ENCODE measurements around the gene HNRNPK. TPM values are rescaled to one million over a fixed set of nuclear protein-coding genes. Genes with fewer than 3 reads are reported as not detected.

The HNRNPK gene
- polyA plus RNA-seq, 3 donors = 307 to 743 (median 645) TPM

DNA sequence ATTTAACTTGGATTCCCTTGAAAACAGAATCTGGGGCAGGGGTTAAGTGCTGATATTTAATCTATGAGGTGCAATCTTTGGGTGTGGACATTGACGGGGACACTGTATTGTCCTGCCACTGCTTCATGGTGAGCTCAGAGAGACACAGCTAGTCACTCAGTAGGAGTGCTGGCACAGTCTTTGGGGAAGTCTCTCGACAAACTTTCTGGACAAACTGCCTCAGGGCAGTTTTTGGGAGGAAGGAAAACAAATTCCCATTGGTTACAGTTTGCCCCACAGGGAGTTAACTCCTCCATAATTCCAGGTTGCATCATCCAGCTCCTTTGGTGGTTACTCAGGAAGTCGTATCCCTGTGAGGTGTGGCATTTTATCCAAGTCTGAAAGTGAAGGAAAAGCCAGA lies 17.9 kb downstream of the HNRNPK start:
- peaks cover 10% of the 10 kb centered on the region for H3K4me1 Mint-ChIP-seq

DNA sequence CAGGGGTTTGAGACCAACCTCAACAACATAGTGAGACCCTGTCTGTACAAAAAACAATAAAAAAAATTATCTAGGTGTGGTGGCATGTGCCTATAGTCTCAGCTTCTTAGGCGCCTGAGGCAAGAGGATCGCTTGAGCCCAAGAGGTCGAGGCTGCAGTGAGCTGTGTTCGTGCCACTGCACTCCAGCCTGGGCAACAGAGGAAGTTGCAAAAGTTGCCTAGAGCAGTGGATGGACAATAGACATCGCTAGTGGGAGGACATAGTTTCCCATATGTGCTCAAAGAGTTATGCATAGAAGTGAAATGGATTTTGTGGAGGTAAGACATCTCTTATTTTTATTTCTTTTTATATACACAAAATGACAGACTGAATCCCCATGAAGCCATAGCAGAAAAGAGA lies 19.0 kb downstream of the HNRNPK start:
- peaks cover 0 to 2% (median 0%) of the 10 kb centered on the region in 7 donors for H3K9me3 Mint-ChIP-seq

More for the DNA sequence above, 17.9 kb downstream of the HNRNPK start:
- H2AFZ ChIP-seq (ENCODE audit: insufficient read depth, low read depth, low read length, poor library complexity, severe bottlenecking) = no peak overlapping the region
- no peaks in the 10 kb centered on the region for H3K27me3 ChIP-seq (ENCODE audit: control insufficient read depth in 2 of 2, insufficient read depth in 2 of 2, low read length in 2 of 2)
- peaks cover 25% of the 10 kb centered on the region for H4K20me1 ChIP-seq (ENCODE audit: insufficient read depth, low read length)
- Mint-ChIP-seq H3K4me3 (no peak overlapping the region), H3K27ac (no peak overlapping the region), H3K27me3 (ENCODE audit: low read depth in 3 of 3) (peaks cover 0 to 4% (median 2%) of the 10 kb centered on the region in 3 donors), H3K36me3 (peaks cover 7 to 14% of the 10 kb centered on the region in 2 donors), H3K9me3 (peaks cover 0 to 2% (median 0%) of the 10 kb centered on the region in 7 donors)
- intact Hi-C loops (cut with micrococcal nuclease) = no loop called here
- DNase-seq = no peak
- H3K79me2 ChIP-seq (ENCODE audit: insufficient read depth, low read length) = no peaks in the 10 kb centered on the region
- WGBS (ENCODE audit: insufficient coverage) = 94% methylated on average over 1 of the region's 3 CpGs
- no peak overlapping the region for H3K9ac ChIP-seq (ENCODE audit: insufficient read depth, low read length, poor library complexity, severe bottlenecking)
- H3K4me2 ChIP-seq (replicated peaks; ENCODE audit: extremely low read depth, low read length, poor library complexity, severe bottlenecking) = no peak overlapping the region
- H3K27ac ChIP-seq (ENCODE audit: low read depth in 1 of 2, low read length in 2 of 2) = no peak overlapping the region
- H3K4me3 ChIP-seq (replicated peaks in 1 of 3; ENCODE audit: low read depth in 2 of 3, low read length in 3 of 3) = no peak overlapping the region
- H3K4me1 ChIP-seq (ENCODE audit: control insufficient read depth in 1 of 2, insufficient read depth in 2 of 2, low read length in 2 of 2) = peaks cover 2 to 5% of the 10 kb centered on the region in 2 donors
- no peaks in the 10 kb centered on the region for H3K9me3 ChIP-seq (replicated peaks in 1 of 2; ENCODE audit: control insufficient read depth in 1 of 2, insufficient read depth in 1 of 2, low read length in 2 of 2)
- H3K36me3 ChIP-seq (replicated peaks in 1 of 2; ENCODE audit: control insufficient read depth in 1 of 2, insufficient read depth in 2 of 2, low read length in 2 of 2) = peaks cover 6 to 11% of the 10 kb centered on the region in 2 donors
- TF ChIP-seq, protein P1, sequence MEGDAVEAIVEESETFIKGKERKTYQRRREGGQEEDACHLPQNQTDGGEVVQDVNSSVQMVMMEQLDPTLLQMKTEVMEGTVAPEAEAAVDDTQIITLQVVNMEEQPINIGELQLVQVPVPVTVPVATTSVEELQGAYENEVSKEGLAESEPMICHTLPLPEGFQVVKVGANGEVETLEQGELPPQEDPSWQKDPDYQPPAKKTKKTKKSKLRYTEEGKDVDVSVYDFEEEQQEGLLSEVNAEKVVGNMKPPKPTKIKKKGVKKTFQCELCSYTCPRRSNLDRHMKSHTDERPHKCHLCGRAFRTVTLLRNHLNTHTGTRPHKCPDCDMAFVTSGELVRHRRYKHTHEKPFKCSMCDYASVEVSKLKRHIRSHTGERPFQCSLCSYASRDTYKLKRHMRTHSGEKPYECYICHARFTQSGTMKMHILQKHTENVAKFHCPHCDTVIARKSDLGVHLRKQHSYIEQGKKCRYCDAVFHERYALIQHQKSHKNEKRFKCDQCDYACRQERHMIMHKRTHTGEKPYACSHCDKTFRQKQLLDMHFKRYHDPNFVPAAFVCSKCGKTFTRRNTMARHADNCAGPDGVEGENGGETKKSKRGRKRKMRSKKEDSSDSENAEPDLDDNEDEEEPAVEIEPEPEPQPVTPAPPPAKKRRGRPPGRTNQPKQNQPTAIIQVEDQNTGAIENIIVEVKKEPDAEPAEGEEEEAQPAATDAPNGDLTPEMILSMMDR (IDR thresholded peaks at IDR 0.05) = no peak

More for the DNA sequence above, 19.0 kb downstream of the HNRNPK start:
- Mint-ChIP-seq H3K36me3 (peaks cover 0 to 2% of the 10 kb centered on the region in 2 donors), H3K27me3 (ENCODE audit: low read depth in 3 of 3) (peaks cover 0 to 4% (median 2%) of the 10 kb centered on the region in 3 donors), H3K4me1 (peaks cover 15% of the 10 kb centered on the region), H3K4me3 (no peak overlapping the region), H3K27ac (no peak overlapping the region)
- Histone ChIP-seq H3K27me3 (ENCODE audit: control insufficient read depth in 2 of 2, insufficient read depth in 2 of 2, low read length in 2 of 2) (no peaks in the 10 kb centered on the region), H3K9me3 (replicated peaks in 1 of 2; ENCODE audit: control insufficient read depth in 1 of 2, insufficient read depth in 1 of 2, low read length in 2 of 2) (no peaks in the 10 kb centered on the region), H3K4me3 (replicated peaks in 1 of 3; ENCODE audit: low read depth in 2 of 3, low read length in 3 of 3) (no peak overlapping the region), H3K9ac (ENCODE audit: insufficient read depth, low read length, poor library complexity, severe bottlenecking) (no peak overlapping the region), H3K4me2 (replicated peaks; ENCODE audit: extremely low read depth, low read length, poor library complexity, severe bottlenecking) (no peak overlapping the region), H4K20me1 (ENCODE audit: insufficient read depth, low read length) (peaks cover 14% of the 10 kb centered on the region), H3K79me2 (ENCODE audit: insufficient read depth, low read length) (no peaks in the 10 kb centered on the region), H3K4me1 (ENCODE audit: control insufficient read depth in 1 of 2, insufficient read depth in 2 of 2, low read length in 2 of 2) (peaks cover 6 to 10% of the 10 kb centered on the region in 2 donors), H3K36me3 (replicated peaks in 1 of 2; ENCODE audit: control insufficient read depth in 1 of 2, insufficient read depth in 2 of 2, low read length in 2 of 2) (no peaks in the 10 kb centered on the region), H2AFZ (ENCODE audit: insufficient read depth, low read depth, low read length, poor library complexity, severe bottlenecking) (no peak overlapping the region), H3K27ac (ENCODE audit: low read depth in 1 of 2, low read length in 2 of 2) (no peak overlapping the region)
- TF ChIP-seq, protein P1 (IDR thresholded peaks at IDR 0.05) = no peak
- intact Hi-C loops (cut with micrococcal nuclease) = no loop called here
- 59% methylated on average over 4 of the region's 5 CpGs for WGBS (ENCODE audit: insufficient coverage)
- DNase-seq = peak in 1 of 3 donors; percentile 8

Measured in CD14-positive monocyte (primary cell).